ENCODE results near the gene DBP. TPM values are rescaled to one million over a fixed set of nuclear protein-coding genes. Genes with fewer than 3 reads are reported as not detected.
"Not testable (repeated sequence)": the region's sequence is repeated elsewhere in the genome, so short reads cannot be mapped to it uniquely, and the experiment has no call there.

DBP gene
- total RNA-seq: 10 to 100 TPM; 11.3 to 18.0 TPM

GRCh38 chr19:48636859-48637448 lies at the start of gene DBP:
DBP (minus strand) TSS chr19:48637379; CDS start chr19:48636994, 385 bp downstream.
- CTCF ChIA-PET: interaction anchor here (1.1 to 1.5 kb wide), 2 partner anchors 8 to 9 kb away, joined by 3 to 5 read pairs; partner anchors contain the start of gene CA11
- ATAC-seq: no peak
- H3K27ac Mint-ChIP-seq: peak within 1 kb of the TSS; percentile 98
- peaks cover 3% of the 10 kb centered on the region for H3K36me3 Mint-ChIP-seq
- H3K27me3 Mint-ChIP-seq: peaks cover 5% of the 10 kb centered on the region
- H3K9me3 Mint-ChIP-seq (ENCODE audit: low read depth): no peaks in the 10 kb centered on the region
- peak within 1 kb of the TSS; percentile 98 for H3K4me3 Mint-ChIP-seq
- DNase-seq: no peak
- peaks cover 49% of the 10 kb centered on the region for H3K4me1 Mint-ChIP-seq

- CTCF ChIA-PET; H3K27me3 Mint-ChIP-seq; H3K27ac Mint-ChIP-seq; DNase-seq; H3K4me3 Mint-ChIP-seq; H3K36me3 Mint-ChIP-seq; H3K9me3 Mint-ChIP-seq (ENCODE audit: low read depth); ATAC-seq; H3K4me1 Mint-ChIP-seq: not testable (repeated sequence)
Observed at GRCh38 chr19:48686637-48687036, 49.5 kb upstream of the DBP start.

- ATAC-seq (no peak), DNase-seq (no peak)
- peaks cover 2% of the 10 kb centered on the region for H3K4me1 Mint-ChIP-seq
- no peaks in the 10 kb centered on the region for H3K36me3 Mint-ChIP-seq
- H3K4me3 Mint-ChIP-seq: no peak overlapping the region
- CTCF ChIA-PET: no interaction called here
- H3K27ac Mint-ChIP-seq: no peak overlapping the region
- no peaks in the 10 kb centered on the region for H3K27me3 Mint-ChIP-seq
- no peaks in the 10 kb centered on the region for H3K9me3 Mint-ChIP-seq (ENCODE audit: low read depth)
Observed at GRCh38 chr19:48686088-48686487, 48.9 kb upstream of the DBP start.

- Mint-ChIP-seq H3K27ac (no peak overlapping the region), H3K36me3 (no peaks in the 10 kb centered on the region), H3K4me3 (no peak overlapping the region), H3K4me1 (peaks cover 7% of the 10 kb centered on the region), H3K9me3 (ENCODE audit: low read depth) (no peaks in the 10 kb centered on the region), H3K27me3 (no peaks in the 10 kb centered on the region)
- ATAC-seq: no peak
- CTCF ChIA-PET: no interaction called here
- DNase-seq: no peak
Observed at GRCh38 chr19:48685583-48685982, 48.4 kb upstream of the DBP start.

GRCh38 chr19:48683349-48683748 lies 46.2 kb upstream of the DBP start:
- H3K27me3 Mint-ChIP-seq: no peaks in the 10 kb centered on the region
- H3K27ac Mint-ChIP-seq: no peak overlapping the region
- no peaks in the 10 kb centered on the region for H3K9me3 Mint-ChIP-seq (ENCODE audit: low read depth)
- no peaks in the 10 kb centered on the region for H3K36me3 Mint-ChIP-seq
- DNase-seq (no peak), ATAC-seq (no peak)
- H3K4me1 Mint-ChIP-seq: peaks cover 7% of the 10 kb centered on the region
- no peak overlapping the region for H3K4me3 Mint-ChIP-seq
- CTCF ChIA-PET: interaction anchor here (1.0 to 1.3 kb wide), 2 partner anchors 9 to 105 kb away, joined by 3 to 4 read pairs; no protein-coding TSS in a partner anchor

- CTCF ChIA-PET: interaction anchor here (0.7 kb wide), 1 partner anchor 55 kb away, joined by 3 read pairs; no protein-coding TSS in a partner anchor
- DNase-seq: no peak
- H3K27ac Mint-ChIP-seq: no peak overlapping the region
Observed at GRCh38 chr19:48681127-48681470, 43.9 kb upstream of the DBP start.

GRCh38 chr19:48680436-48681126 lies 43.4 kb upstream of the DBP start:
- CTCF ChIA-PET: no interaction called here

More at GRCh38 chr19:48681127-48681470, 43.9 kb upstream of the DBP start:
- no peaks in the 10 kb centered on the region for H3K9me3 Mint-ChIP-seq (ENCODE audit: low read depth)
- peaks cover 7% of the 10 kb centered on the region for H3K4me1 Mint-ChIP-seq
- H3K36me3 Mint-ChIP-seq: no peaks in the 10 kb centered on the region
- no peak for ATAC-seq
- no peak overlapping the region for H3K4me3 Mint-ChIP-seq
- H3K27me3 Mint-ChIP-seq: no peaks in the 10 kb centered on the region

GRCh38 chr19:48680006-48680405 lies 42.8 kb upstream of the DBP start:
- H3K36me3 Mint-ChIP-seq; DNase-seq; ATAC-seq; H3K4me3 Mint-ChIP-seq; H3K9me3 Mint-ChIP-seq (ENCODE audit: low read depth); CTCF ChIA-PET; H3K27me3 Mint-ChIP-seq; H3K27ac Mint-ChIP-seq: not testable (repeated sequence)
- peaks cover 12% of the 10 kb centered on the region for H3K4me1 Mint-ChIP-seq

More at GRCh38 chr19:48680436-48681126, 43.4 kb upstream of the DBP start:
- DNase-seq (no peak), ATAC-seq (no peak)
- no peaks in the 10 kb centered on the region for H3K27me3 Mint-ChIP-seq
- no peak overlapping the region for H3K27ac Mint-ChIP-seq
- H3K9me3 Mint-ChIP-seq (ENCODE audit: low read depth): no peaks in the 10 kb centered on the region
- H3K4me3 Mint-ChIP-seq: no peak overlapping the region
- H3K36me3 Mint-ChIP-seq: no peaks in the 10 kb centered on the region
- H3K4me1 Mint-ChIP-seq: peaks cover 7% of the 10 kb centered on the region

- H3K4me1 Mint-ChIP-seq: peaks cover 13% of the 10 kb centered on the region
- no peak overlapping the region for H3K4me3 Mint-ChIP-seq
- peaks cover 3% of the 10 kb centered on the region for H3K27me3 Mint-ChIP-seq
- H3K9me3 Mint-ChIP-seq (ENCODE audit: low read depth): no peaks in the 10 kb centered on the region
- ATAC-seq (no peak), DNase-seq (no peak)
- no peak overlapping the region for H3K27ac Mint-ChIP-seq
- H3K36me3 Mint-ChIP-seq: no peaks in the 10 kb centered on the region
- CTCF ChIA-PET: no interaction called here
Observed at GRCh38 chr19:48678201-48678600, 41.0 kb upstream of the DBP start.

GRCh38 chr19:48676887-48677286 lies 39.7 kb upstream of the DBP start:
- Mint-ChIP-seq H3K27me3 (peaks cover 3% of the 10 kb centered on the region), H3K36me3 (no peaks in the 10 kb centered on the region), H3K9me3 (ENCODE audit: low read depth) (no peaks in the 10 kb centered on the region), H3K4me1 (peaks cover 13% of the 10 kb centered on the region), H3K27ac (no peak overlapping the region), H3K4me3 (no peak overlapping the region)
- ATAC-seq (no peak), DNase-seq (no peak)
- CTCF ChIA-PET: interaction anchor here (0.7 to 2.9 kb wide), 2 partner anchors 31 to 62 kb away, joined by 3 to 20 read pairs; partner anchors contain the start of gene CA11

GRCh38 chr19:48676487-48676886 lies 39.3 kb upstream of the DBP start:
- ATAC-seq: no peak
- peaks cover 13% of the 10 kb centered on the region for H3K4me1 Mint-ChIP-seq
- no peaks in the 10 kb centered on the region for H3K36me3 Mint-ChIP-seq
- no peak overlapping the region for H3K4me3 Mint-ChIP-seq
- H3K27me3 Mint-ChIP-seq: peaks cover 3% of the 10 kb centered on the region
- no peaks in the 10 kb centered on the region for H3K9me3 Mint-ChIP-seq (ENCODE audit: low read depth)
- CTCF ChIA-PET: interaction anchor here (0.7 to 2.9 kb wide), 4 partner anchors 20 to 63 kb away, joined by 3 to 20 read pairs (median 4); partner anchors contain the start of genes CA11 and FUT2
- no peak for DNase-seq
- no peak overlapping the region for H3K27ac Mint-ChIP-seq

- H3K27me3 Mint-ChIP-seq: peaks cover 3% of the 10 kb centered on the region
- no peak overlapping the region for H3K4me3 Mint-ChIP-seq
- CTCF ChIA-PET: interaction anchor here (0.6 to 2.9 kb wide), 20 partner anchors 9 to 169 kb away, joined by 3 to 20 read pairs (median 4); partner anchors contain the start of genes CA11 and FUT2
- H3K9me3 Mint-ChIP-seq (ENCODE audit: low read depth): no peaks in the 10 kb centered on the region
- peaks cover 6% of the 10 kb centered on the region for H3K4me1 Mint-ChIP-seq
- DNase-seq (peak; percentile 83), ATAC-seq (peak; percentile 85)
- no peak overlapping the region for H3K27ac Mint-ChIP-seq
- no peaks in the 10 kb centered on the region for H3K36me3 Mint-ChIP-seq
Observed at GRCh38 chr19:48674921-48675824, 38.0 kb upstream of the DBP start.

- ATAC-seq (no peak), DNase-seq (no peak)
- no peak overlapping the region for H3K27ac Mint-ChIP-seq
- peaks cover 7% of the 10 kb centered on the region for H3K9me3 Mint-ChIP-seq (ENCODE audit: low read depth)
- no peak overlapping the region for H3K4me3 Mint-ChIP-seq
- CTCF ChIA-PET: interaction anchor here (0.7 to 2.9 kb wide), 12 partner anchors 9 to 168 kb away, joined by 3 to 20 read pairs (median 4); partner anchors contain the start of genes CA11 and FUT2
- peaks cover 6% of the 10 kb centered on the region for H3K4me1 Mint-ChIP-seq
- peaks cover 2% of the 10 kb centered on the region for H3K36me3 Mint-ChIP-seq
- peaks cover 3% of the 10 kb centered on the region for H3K27me3 Mint-ChIP-seq
Observed at GRCh38 chr19:48674216-48674809, 37.1 kb upstream of the DBP start.
